Measurements from ENCODE around the gene GPR17.

The GPR17 gene

GRCh38 chr2:127681288-127681804, 35.4 kb downstream of the GPR17 start:
- FAIRE-seq (no peak), DNase-seq (ENCODE audit: insufficient read length, low spot score) (no peak)

GRCh38 chr2:127681976-127682857, 36.3 kb downstream of the GPR17 start:
- FAIRE-seq = no peak
- no peak for DNase-seq (ENCODE audit: insufficient read length, low spot score)

GRCh38 chr2:127683056-127683455, 37.1 kb downstream of the GPR17 start:
- DNase-seq (ENCODE audit: insufficient read length, low spot score) (no peak), FAIRE-seq (no peak)

GRCh38 chr2:127683757-127684156, 37.8 kb downstream of the GPR17 start:
- no peak for DNase-seq (ENCODE audit: insufficient read length, low spot score)
- no peak for FAIRE-seq

- no peak for FAIRE-seq
- no peak for DNase-seq (ENCODE audit: insufficient read length, low spot score)
These were observed 39.6 kb downstream of the GPR17 start for GRCh38 chr2:127685410-127686080.

- FAIRE-seq (no peak), DNase-seq (ENCODE audit: insufficient read length, low spot score) (no peak)
These were observed 42.5 kb downstream of the GPR17 start for GRCh38 chr2:127688405-127688804.

GRCh38 chr2:127690696-127691095, 44.7 kb downstream of the GPR17 start:
- DNase-seq (ENCODE audit: insufficient read length, low spot score) = no peak
- no peak for FAIRE-seq

- FAIRE-seq = no peak
- DNase-seq (ENCODE audit: insufficient read length, low spot score) = no peak
These were observed 49.0 kb downstream of the GPR17 start for GRCh38 chr2:127694986-127695385.

GRCh38 chr2:127695491-127696472, 49.8 kb downstream of the GPR17 start:
- no peak for FAIRE-seq
- DNase-seq (ENCODE audit: insufficient read length, low spot score) = no peak

- DNase-seq (ENCODE audit: insufficient read length, low spot score) = no peak
- FAIRE-seq = no peak
These were observed 51.7 kb downstream of the GPR17 start for GRCh38 chr2:127697482-127698180.

GRCh38 chr2:127698553-127699355, 52.8 kb downstream of the GPR17 start:
- no peak for FAIRE-seq
- DNase-seq (ENCODE audit: insufficient read length, low spot score) = no peak

GRCh38 chr2:127700527-127701192, 54.7 kb downstream of the GPR17 start:
- peak; percentile 92 for FAIRE-seq
- peak; percentile 93 for DNase-seq (ENCODE audit: insufficient read length, low spot score)

- FAIRE-seq (peak; percentile 90), DNase-seq (ENCODE audit: insufficient read length, low spot score) (peak; percentile 94)
These were observed 55.3 kb downstream of the GPR17 start, which contains the start of gene SFT2D3 for GRCh38 chr2:127701193-127701650. TSS of gene SFT2D3 (plus strand) at chr2:127701497. CDS start at chr2:127701529, 32 bp downstream.

GRCh38 chr2:127701651-127702394, 55.9 kb downstream of the GPR17 start:
- FAIRE-seq = peak; percentile 90
- peak; percentile 71 for DNase-seq (ENCODE audit: insufficient read length, low spot score)

All from GM19239 (cell line).